ENCODE data around the gene KCNQ4.

- TF ChIP-seq CTCF (conservative IDR thresholded peaks at IDR 0.05 in 1 of 2, IDR thresholded peaks at IDR 0.05 in 1 of 2; ENCODE audit: extremely low read depth in 1 of 2, insufficient read depth in 1 of 2, low read depth in 1 of 2, low read length in 2 of 2) (no peak), EZH2 (IDR thresholded peaks at IDR 0.05; ENCODE audit: borderline replicate concordance, low read length) (no peak)
These were observed 42.4 kb upstream of the KCNQ4 start for GRCh38 chr1:40740997-40741736.

Measured in mammary epithelial cell (primary cell).